K562 (cell line): ENCODE results near the gene MIF. TPM values are rescaled to one million over a fixed set of nuclear protein-coding genes. Genes with fewer than 3 reads are reported as not detected.
A peak's percentile ranks its signal among the peaks of the same experiment; 100 is the strongest.

ENCODE experiments used
- ATAC-seq: fragments of 200-7000 bp; cut with Tn5 transposase; 3 replicates; pipeline ENCODE4 v1.9.1; 2020; ENCODE audit warnings: moderate library complexity
- BruUV-seq: library from RNA; stranded (reverse); fragments of 400-500 nt; replicated peaks from 2 replicates; lab custom pipeline; 2021; lab: Mats Ljungman, UMichigan
- CTCF ChIA-PET: fragments of 300-600 bp; formaldehyde crosslinking; extraction: SDS; loops from one replicate; lab custom pipeline; 2021; ENCODE audit warnings: low intra/inter-chr PET ratio; lab: Yijun Ruan, JAX
- POLR2A ChIA-PET: fragments of 300-600, 350-650 bp; sonication (Branson Sonifier 250); formaldehyde crosslinking; extraction: SDS; loops from one replicate; lab custom pipeline; 2021; ENCODE audit warnings: antibody characterized with exemption, inconsistent platforms; lab: Yijun Ruan, JAX
- DNase-seq, 4 experiments: peaks; one replicate each; pipeline versions ENCODE4 v3.0.0 to v3.0.0-alpha.2; 2011 to 2018; ENCODE audit warnings: low spot score in 3 of 4, mixed read lengths in 3 of 4; ENCODE audit errors: extremely low read depth in 1 of 4
- FAIRE-seq: peaks from 2 replicates; lab custom pipeline; 2011; peaks lifted over from hg19 to GRCh38; lab: Jason Lieb, UNC
- H2AFZ ChIP-seq: 2 replicates; pipeline ENCODE4 v1.6.0; 2011; ENCODE audit warnings: low read depth, low read length, control low read depth, inconsistent platforms
- H3K27ac ChIP-seq: fragments of 200-600 bp; 3 replicates; pipeline ENCODE4 v1.8.0; 2011; ENCODE audit warnings: low read depth, mild to moderate bottlenecking, control low read depth, inconsistent platforms, low read length, moderate library complexity, mixed read lengths; ENCODE audit errors: extremely low read depth
- H3K27me3 ChIP-seq, 2 experiments: fragments of 300-600 bp in 1 of 2; 2 replicates in 1 of 2; 3 replicates in 1 of 2; pipeline versions ENCODE4 v1.6.0 to v1.8.0; 2011; ENCODE audit warnings: inconsistent platforms in 2 of 2, low read length in 2 of 2, mild to moderate bottlenecking in 1 of 2, mixed read lengths in 1 of 2, moderate library complexity in 1 of 2; ENCODE audit not compliant: control insufficient read depth in 2 of 2, insufficient read depth in 2 of 2
- H3K36me3 ChIP-seq: fragments of 300-600 bp; 3 replicates; pipeline ENCODE4 v1.8.0; 2011; ENCODE audit warnings: mild to moderate bottlenecking, low read length, inconsistent platforms; ENCODE audit not compliant: control insufficient read depth, insufficient read depth
- H3K4me1 ChIP-seq, 2 experiments: fragments of 200-600 bp in 1 of 2; replicated peaks in 1 of 2; 2 replicates in 1 of 2; 3 replicates in 1 of 2; pipeline versions ENCODE4 v1.5.1 to v1.8.0; 2011; ENCODE audit warnings: inconsistent platforms in 2 of 2, low read length in 2 of 2, mild to moderate bottlenecking in 1 of 2, mixed read lengths in 1 of 2, moderate library complexity in 1 of 2; ENCODE audit not compliant: control insufficient read depth in 2 of 2, insufficient read depth in 2 of 2
- H3K4me2 ChIP-seq: 2 replicates; pipeline ENCODE4 v1.6.1; 2011; ENCODE audit warnings: low read length, control low read depth, inconsistent platforms, mixed read lengths; ENCODE audit not compliant: insufficient read depth
- H3K4me3 ChIP-seq: fragments of 200-600 bp; sonication (generic), shearing (Covaris generic); 2 replicates; pipeline ENCODE4 v1.5.1; 2016; ENCODE audit warnings: control low read depth, inconsistent platforms
- H3K79me2 ChIP-seq: fragments of 200-600 bp; 3 replicates; pipeline ENCODE4 v1.8.0; 2011; ENCODE audit warnings: low read length, inconsistent platforms; ENCODE audit not compliant: control insufficient read depth, insufficient read depth
- H3K9ac ChIP-seq, 2 experiments: 2 replicates each; pipeline versions ENCODE4 v1.6.0 to v1.6.1; 2011; ENCODE audit warnings: low read depth in 2 of 2, low read length in 2 of 2, control low read depth in 1 of 2, inconsistent platforms in 1 of 2, mild to moderate bottlenecking in 1 of 2, mixed read lengths in 1 of 2; ENCODE audit not compliant: insufficient read depth in 1 of 2
- H3K9me1 ChIP-seq: one replicate; pipeline ENCODE4 v1.6.0; 2011; ENCODE audit warnings: inconsistent platforms, mild to moderate bottlenecking, low read length, moderate library complexity; ENCODE audit not compliant: control insufficient read depth, insufficient read depth
- H3K9me3 ChIP-seq: replicated peaks from 2 replicates; pipeline ENCODE4 v1.5.1; 2011; ENCODE audit warnings: low read depth, low read length, inconsistent platforms; ENCODE audit not compliant: control insufficient read depth, insufficient read depth
- H4K20me1 ChIP-seq: replicated peaks from 2 replicates; pipeline ENCODE4 v1.6.1; 2011; ENCODE audit warnings: low read length, inconsistent platforms, mixed read lengths; ENCODE audit not compliant: control insufficient read depth, insufficient read depth
- ARID1B ChIP-seq: fragments of 450-650 bp; IDR thresholded peaks from 2 replicates; pipeline ENCODE4 v1.6.1; 2016; ENCODE audit warnings: antibody characterized with exemption, mild to moderate bottlenecking, inconsistent platforms
- BMI1 ChIP-seq: fragments of 150-350 bp; IDR thresholded peaks from 2 replicates; pipeline ENCODE4 v1.6.1; 2014; ENCODE audit warnings: low read length
- EP300 ChIP-seq: IDR thresholded peaks from 2 replicates; pipeline ENCODE4 v1.6.1; 2012; ENCODE audit warnings: low read length, improper control_type of control experiment
- KDM1A ChIP-seq, 2 experiments: fragments of 450-650 bp; IDR thresholded peaks; 2 replicates each; pipeline ENCODE4 v1.6.1; 2016; ENCODE audit warnings: mild to moderate bottlenecking in 2 of 2
- NCOR1 ChIP-seq: fragments of 450-650 bp; IDR thresholded peaks from 2 replicates; pipeline ENCODE4 v1.6.1; 2016; ENCODE audit warnings: mild to moderate bottlenecking, moderate library complexity
- PCBP1 ChIP-seq: fragments of 200-400 bp; formaldehyde crosslinking; IDR thresholded peaks from 2 replicates; pipeline ENCODE4 v1.6.1; 2018; ENCODE audit warnings: mild to moderate bottlenecking, low read depth, low read length; ENCODE audit not compliant: poor library complexity, severe bottlenecking
- PML ChIP-seq: IDR thresholded peaks from 2 replicates; pipeline ENCODE4 v1.6.1; 2012; ENCODE audit warnings: low read length, inconsistent platforms
- RHOXF2B ChIP-seq: fragments of 250-450 bp; sonication (Bioruptor Pico); conservative IDR thresholded peaks from 2 replicates; pipeline ENCODE4 v1.5.1; 2021
- SMARCE1 ChIP-seq: fragments of 450-650 bp; IDR thresholded peaks from 2 replicates; pipeline ENCODE4 v1.7.1; 2016; ENCODE audit warnings: mild to moderate bottlenecking
- SP1 ChIP-seq: sonication (generic); formaldehyde crosslinking; IDR thresholded peaks from 2 replicates; pipeline ENCODE4 v1.8.1; 2022; ENCODE audit warnings: mild to moderate bottlenecking, missing genetic modification reagents
- TAF1 ChIP-seq: IDR thresholded peaks from 2 replicates; pipeline ENCODE4 v1.6.1; 2011; ENCODE audit warnings: mild to moderate bottlenecking, low read length, moderate library complexity; ENCODE audit not compliant: insufficient read depth, control insufficient read depth, severe bottlenecking; ENCODE audit errors: extremely low read depth
- TAL1 ChIP-seq: fragments of 450-650 bp; IDR thresholded peaks from 2 replicates; pipeline ENCODE4 v1.6.1; 2016; ENCODE audit warnings: mild to moderate bottlenecking
- TCF7 ChIP-seq: sonication (generic); IDR thresholded peaks from 2 replicates; pipeline ENCODE4 v1.6.1; 2016; ENCODE audit warnings: antibody characterized with exemption, borderline replicate concordance
- TEAD4 ChIP-seq, 2 experiments: sonication (generic) in 1 of 2; formaldehyde crosslinking in 1 of 2; IDR thresholded peaks; 2 replicates each; pipeline versions ENCODE4 v1.6.1 to v1.8.0; 2012 to 2022; ENCODE audit warnings: borderline replicate concordance in 1 of 2, inconsistent platforms in 1 of 2, low read length in 1 of 2, mild to moderate bottlenecking in 1 of 2, missing genetic modification reagents in 1 of 2
- ZNF274 ChIP-seq: IDR thresholded peaks from 2 replicates; pipeline ENCODE4 v1.6.1; 2011; ENCODE audit warnings: low read depth, mild to moderate bottlenecking, low read length, moderate library complexity, borderline replicate concordance
- ZNF766 ChIP-seq: fragments of 200-800 bp; sonication (Bioruptor generic); conservative IDR thresholded peaks from 2 replicates; pipeline ENCODE4 v1.6.1; 2016; ENCODE audit warnings: missing genetic modification characterization, missing compliant biosample characterization
- WGBS: fragments of 100-300 bp; shearing (Covaris generic); methylation state at CpG from one replicate; pipeline ENCODE4 v1.1.6; 2016; ENCODE audit warnings: low coverage, mixed read lengths; ENCODE audit not compliant: insufficient coverage; ENCODE audit errors: missing lambda C conversion rate; 5-methylcytosine and 5-hydroxymethylcytosine counted together
- in situ Hi-C: fragments of 300-500 bp; cut with MboI; formaldehyde crosslinking; loops from 4 replicates; pipeline ENCODE4 v1.15.0; 2018; ENCODE audit warnings: inconsistent platforms, mixed read lengths
- intact Hi-C: fragments of 100-400 bp; cut with micrococcal nuclease; formaldehyde crosslinking; loops from 2 replicates; pipeline ENCODE4 v1.14.2; 2022
- polyA plus RNA-seq, 8 experiments: library from polyadenylated mRNA; depleted of rRNA in 4 of 8; stranded (reverse) in 5 of 8; unstranded in 3 of 8; fragments of >200 nt; fragmentation: Nextera tagmentation in 2 of 8; fragmentation: Illumina TruSeq in 1 of 8; extraction: Ambion mirVana in 2 of 8; extraction: Trizol in 1 of 8; gene quantifications; 2 replicates each; pipeline versions ENCODE4 v1.2.1 to v1.2.3, GENCODE V29; 2011 to 2014; ENCODE audit warnings: inconsistent platforms in 1 of 8, missing spikeins in 1 of 8
- total RNA-seq, 7 experiments: library from RNA; depleted of rRNA in 6 of 7; stranded (reverse); fragments of >200 nt in 6 of 7; fragmentation: Illumina TruSeq in 2 of 7; extraction: Trizol in 2 of 7; gene quantifications; 2 replicates each; pipeline versions ENCODE4 v1.2.1 to v1.2.3, GENCODE V29; 2011 to 2021; ENCODE audit warnings: low replicate concordance in 1 of 7
- TF ChIP-seq, protein P1 (sequence below): sonication (generic); formaldehyde crosslinking; IDR thresholded peaks from 2 replicates; pipeline ENCODE4 v1.5.0; 2020; ENCODE audit warnings: missing genetic modification reagents
- TF ChIP-seq, protein P2 (sequence below): sonication (generic); formaldehyde crosslinking; IDR thresholded peaks from 2 replicates; pipeline ENCODE4 v1.9.0; 2022; ENCODE audit warnings: mild to moderate bottlenecking, missing genetic modification reagents
- TF ChIP-seq, protein P3 (sequence below): fragments of 250-450 bp; sonication (Bioruptor Pico); IDR thresholded peaks from 2 replicates; pipeline ENCODE4 v1.8.0; 2022; ENCODE audit warnings: moderate library complexity, mild to moderate bottlenecking, inconsistent platforms

The MIF gene
- total and polyA plus RNA-seq, 9 of the 15 experiments (the other 6 are each of a cell fraction or from before 2014, with no cell fraction given), result 7.4 to 666 (median 193) TPM

DNA sequence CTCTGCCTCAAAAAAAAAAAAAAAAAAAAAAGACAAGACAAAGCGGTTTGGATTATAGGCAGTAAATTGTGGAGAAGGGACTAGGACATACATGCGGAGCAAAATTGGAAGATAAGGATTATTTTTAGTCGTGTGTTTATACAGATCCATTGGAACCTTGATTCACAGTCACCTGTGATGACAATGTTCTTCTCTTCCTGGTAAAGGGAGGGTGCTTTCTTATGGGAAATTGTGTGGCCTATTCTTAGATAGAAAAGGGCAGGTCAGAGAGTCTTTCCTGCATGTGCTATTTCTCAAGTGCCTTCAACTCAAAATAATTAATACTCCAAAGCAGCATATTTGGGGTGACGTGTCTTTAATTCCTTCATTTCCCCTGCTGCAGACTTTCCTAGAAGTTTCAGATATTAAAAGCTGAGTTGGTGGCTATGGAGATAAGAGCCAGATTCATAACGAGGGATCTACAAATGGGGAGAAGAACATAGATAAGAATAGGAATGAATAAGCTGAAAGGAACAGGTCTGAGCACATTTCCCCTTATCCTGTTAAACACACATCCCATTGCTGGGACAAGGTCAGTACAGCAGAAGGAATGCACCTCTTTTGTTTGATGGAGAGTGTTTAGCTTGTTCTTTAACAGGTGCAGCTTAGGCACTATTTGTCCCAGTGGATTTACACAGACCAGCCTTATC is 44.3 kb downstream of the MIF start (continued):
- TF ChIP-seq TEAD4 (IDR thresholded peaks at IDR 0.05; ENCODE audit: low read length), result peak; percentile 53; the same call in 1 of the 2 replicates
- no peak for TF ChIP-seq TEAD4 (CRISPR knock-in tag; IDR thresholded peaks at IDR 0.05; ENCODE audit: borderline replicate concordance)
- TF ChIP-seq ARID1B, result peak; percentile 73
- peak; percentile 31; the same call in 1 of the 2 replicates for TF ChIP-seq SMARCE1
- TF ChIP-seq, protein P1, sequence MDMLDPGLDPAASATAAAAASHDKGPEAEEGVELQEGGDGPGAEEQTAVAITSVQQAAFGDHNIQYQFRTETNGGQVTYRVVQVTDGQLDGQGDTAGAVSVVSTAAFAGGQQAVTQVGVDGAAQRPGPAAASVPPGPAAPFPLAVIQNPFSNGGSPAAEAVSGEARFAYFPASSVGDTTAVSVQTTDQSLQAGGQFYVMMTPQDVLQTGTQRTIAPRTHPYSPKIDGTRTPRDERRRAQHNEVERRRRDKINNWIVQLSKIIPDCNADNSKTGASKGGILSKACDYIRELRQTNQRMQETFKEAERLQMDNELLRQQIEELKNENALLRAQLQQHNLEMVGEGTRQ (CRISPR knock-in tag), result no peak
- peak; percentile 65 for TF ChIP-seq TAL1
- TF ChIP-seq KDM1A (IDR thresholded peaks at IDR 0.05), result peak; percentile 57 to 67; a peak in 3 of 4 replicates
- 0 out of 2 replicates have a peak, but pooled peaks have one; percentile 34 for TF ChIP-seq NCOR1
- TF ChIP-seq ZNF766 (CRISPR knock-in tag), result no peak

DNA sequence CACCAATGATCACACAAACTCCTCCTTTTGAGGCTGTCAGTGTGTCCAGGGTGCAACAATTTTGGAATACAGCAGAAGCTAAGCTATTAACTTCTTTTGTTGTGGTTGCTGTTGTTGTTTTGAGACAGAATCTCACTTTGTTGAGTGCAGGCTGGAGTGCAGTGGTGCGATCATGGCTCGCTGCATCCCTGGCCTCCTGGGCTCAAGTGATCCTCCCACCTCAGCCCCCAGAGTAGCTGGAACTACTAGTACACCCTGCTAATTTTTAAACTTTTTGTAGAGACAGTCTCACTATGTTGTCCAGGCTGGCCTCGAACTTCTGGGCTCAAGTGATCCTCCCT is 44.8 kb downstream of the MIF start:
- H3K36me3 ChIP-seq, result no peaks in the 10 kb centered on the region
- H3K27me3 ChIP-seq, result no peaks in the 10 kb centered on the region
- H3K27ac ChIP-seq, result no peak overlapping the region
- no peak for ATAC-seq
- H3K79me2 ChIP-seq, result no peaks in the 10 kb centered on the region
- H3K4me2 ChIP-seq, result no peak overlapping the region
- no peak for FAIRE-seq
- CTCF ChIA-PET, result no interaction called here
- H3K4me1 ChIP-seq, result peaks cover 3 to 8% of the 10 kb centered on the region in 2 experiments; a peak in 4 of 5 replicates
- H2AFZ ChIP-seq, result no peak overlapping the region
- H3K4me3 ChIP-seq, result no peak overlapping the region
- no TSS peak for BruUV-seq
- no peaks in the 10 kb centered on the region for H4K20me1 ChIP-seq
- DNase-seq, result no peak
- intact Hi-C loops, result no loop called here
- WGBS, result 31% methylated on average over 2 of the region's 3 CpGs
- POLR2A ChIA-PET, result no interaction called here
- no peaks in the 10 kb centered on the region for H3K9me1 ChIP-seq
- no peak overlapping the region for H3K9ac ChIP-seq
- no peaks in the 10 kb centered on the region for H3K9me3 ChIP-seq
- in situ Hi-C loops, result loop anchor here (5.0 kb wide), 1 partner anchor 68 kb away; the partner anchor contains the start of gene GSTT4
- no peak for TF ChIP-seq PCBP1
- TF ChIP-seq RHOXF2B, result no peak
- TF ChIP-seq BMI1, result no peak
- TF ChIP-seq, protein P2, sequence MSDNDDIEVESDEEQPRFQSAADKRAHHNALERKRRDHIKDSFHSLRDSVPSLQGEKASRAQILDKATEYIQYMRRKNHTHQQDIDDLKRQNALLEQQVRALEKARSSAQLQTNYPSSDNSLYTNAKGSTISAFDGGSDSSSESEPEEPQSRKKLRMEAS (CRISPR knock-in tag), result no peak
- TF ChIP-seq, protein P3, sequence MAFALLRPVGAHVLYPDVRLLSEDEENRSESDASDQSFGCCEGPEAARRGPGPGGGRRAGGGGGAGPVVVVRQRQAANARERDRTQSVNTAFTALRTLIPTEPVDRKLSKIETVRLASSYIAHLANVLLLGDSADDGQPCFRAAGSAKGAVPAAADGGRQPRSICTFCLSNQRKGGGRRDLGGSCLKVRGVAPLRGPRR (CRISPR knock-in tag), result no peak
- no peak for TF ChIP-seq SP1 (CRISPR knock-in tag)
- TF ChIP-seq EP300, result no peak
- no peak for TF ChIP-seq TCF7
- no peak for TF ChIP-seq ZNF274
- TF ChIP-seq TAF1, result no peak
- TF ChIP-seq PML, result no peak
